GM12878 (cell line): Measurements from ENCODE around the gene ISCA2.

Experiments used
- ASH2L ChIP-seq: fragments of 300-600, 200-600 bp; sonication (generic); IDR thresholded peaks from 2 replicates; pipeline ENCODE4 v1.6.1; 2017; ENCODE audit warnings: low read depth, mild to moderate bottlenecking, borderline replicate concordance
- ATF3 ChIP-seq: IDR thresholded peaks from 2 replicates; pipeline ENCODE4 v1.6.1; 2011; ENCODE audit warnings: low read depth, mild to moderate bottlenecking, low read length, moderate library complexity, borderline replicate concordance; ENCODE audit errors: extremely low read depth
- BHLHE40 ChIP-seq, 2 experiments: fragments of 450-650 bp in 1 of 2; IDR thresholded peaks; 2 replicates each; pipeline ENCODE4 v1.6.1; 2011 to 2017; ENCODE audit warnings: low read depth in 2 of 2, borderline replicate concordance in 1 of 2, improper control_type of control experiment in 1 of 2, low read length in 1 of 2, mild to moderate bottlenecking in 1 of 2
- CTCF ChIP-seq, 3 experiments: IDR thresholded peaks in 2 of 3; conservative IDR thresholded peaks in 1 of 3; 2 replicates each; pipeline ENCODE4 v1.5.1; 2011; ENCODE audit warnings: low read depth in 3 of 3, low read length in 3 of 3, mild to moderate bottlenecking in 3 of 3, control low read depth in 2 of 3, moderate library complexity in 2 of 3, inconsistent platforms in 1 of 3, mixed read lengths in 1 of 3; ENCODE audit not compliant: control insufficient read depth in 2 of 3, insufficient read depth in 1 of 3; ENCODE audit errors: extremely low read depth in 1 of 3
- EZH2 ChIP-seq: IDR thresholded peaks from 2 replicates; pipeline ENCODE4 v1.6.1; 2012; ENCODE audit warnings: low read depth, mild to moderate bottlenecking, control low read depth, inconsistent platforms, low read length, borderline replicate concordance; ENCODE audit not compliant: control insufficient read depth
- NRF1 ChIP-seq: conservative IDR thresholded peaks from 2 replicates; pipeline ENCODE4 v1.6.1; 2011; ENCODE audit warnings: mild to moderate bottlenecking, low read depth, low read length, improper control_type of control experiment
- RFX5 ChIP-seq: IDR thresholded peaks from 2 replicates; pipeline ENCODE4 v1.6.1; 2011; ENCODE audit warnings: low read depth, low read length, improper control_type of control experiment
- SIN3A ChIP-seq: IDR thresholded peaks from 2 replicates; pipeline ENCODE4 v1.6.1; 2012; ENCODE audit warnings: low read depth, low read length, improper control_type of control experiment
- TAF1 ChIP-seq: IDR thresholded peaks from 2 replicates; pipeline ENCODE4 v1.6.1; 2011; ENCODE audit warnings: mild to moderate bottlenecking, low read depth, low read length, borderline replicate concordance
- YBX1 ChIP-seq: fragments of 450-650 bp; IDR thresholded peaks from 2 replicates; pipeline ENCODE4 v1.6.1; 2016; ENCODE audit warnings: antibody characterized with exemption
- ZZZ3 ChIP-seq: IDR thresholded peaks from 2 replicates; pipeline ENCODE4 v1.6.1; 2011; ENCODE audit warnings: low read depth; ENCODE audit not compliant: control insufficient read depth, insufficient read length

GRCh38 chr14:74545386-74545785 lies 51.8 kb downstream of the ISCA2 start:
- no peak for TF ChIP-seq ASH2L
- TF ChIP-seq ZZZ3: no peak
- TF ChIP-seq ATF3: no peak
- TF ChIP-seq CTCF (IDR thresholded peaks at IDR 0.05 in 2 of 3, conservative IDR thresholded peaks at IDR 0.05 in 1 of 3; ENCODE audit: control insufficient read depth in 2 of 3, extremely low read depth in 1 of 3, insufficient read depth in 1 of 3, low read depth in 3 of 3, low read length in 3 of 3): no peak
- no peak for TF ChIP-seq NRF1
- no peak for TF ChIP-seq TAF1
- no peak for TF ChIP-seq BHLHE40 (IDR thresholded peaks at IDR 0.05; ENCODE audit: borderline replicate concordance in 1 of 2, low read depth in 2 of 2, low read length in 1 of 2)
- no peak for TF ChIP-seq YBX1
- TF ChIP-seq SIN3A: no peak
- TF ChIP-seq RFX5: no peak
- TF ChIP-seq EZH2: no peak
